Measurements from ENCODE around the gene NANOS2. TPM values are rescaled to one million over a fixed set of nuclear protein-coding genes. Genes with fewer than 3 reads are reported as not detected.
A peak's percentile ranks its signal among the peaks of the same experiment; 100 is the strongest.

NANOS2 gene
- total RNA-seq, 2 experiments from 2014 or later, result not detected

DNA sequence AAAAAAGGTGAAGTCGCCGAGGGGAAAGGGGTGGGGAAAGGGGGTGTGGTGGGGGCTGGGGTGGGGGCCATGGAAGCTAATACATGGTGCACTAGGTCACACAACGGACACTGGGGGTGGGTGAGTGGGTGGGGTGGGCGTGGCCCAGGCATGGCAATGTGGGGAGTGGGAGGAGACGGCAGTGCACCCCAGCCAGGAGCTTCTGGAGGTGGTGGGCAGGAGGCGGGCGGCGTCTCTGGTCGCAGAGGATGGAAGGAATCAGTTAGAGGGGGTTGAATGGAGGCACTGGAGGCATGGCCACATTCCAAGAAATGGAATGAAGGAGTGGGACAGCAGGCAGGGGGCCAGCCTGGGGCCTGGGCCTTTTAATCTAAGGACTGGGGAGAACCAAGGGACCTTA lies 19.2 kb upstream of the NANOS2 start:
- Histone ChIP-seq H3K79me2 (ENCODE audit: insufficient read depth, low read depth, low read length) (no peaks in the 10 kb centered on the region), H3K9me3 (ENCODE audit: low read length) (no peaks in the 10 kb centered on the region), H3K4me3 (ENCODE audit: low read depth, low read length, poor library complexity, severe bottlenecking) (no peak overlapping the region), H3K4me2 (ENCODE audit: low read length) (no peak overlapping the region), H3K36me3 (ENCODE audit: insufficient read depth, low read length) (no peaks in the 10 kb centered on the region), H3K27ac (ENCODE audit: low read depth, low read length, poor library complexity, severe bottlenecking) (no peak overlapping the region), H3K9me2 (ENCODE audit: insufficient read depth, low read length) (no peaks in the 10 kb centered on the region), H2AFZ (ENCODE audit: low read length) (no peak overlapping the region), H3K4me1 (ENCODE audit: insufficient read depth, low read length, poor library complexity, severe bottlenecking) (no peaks in the 10 kb centered on the region), H4K20me1 (ENCODE audit: insufficient read depth, low read length) (no peaks in the 10 kb centered on the region)
- intact Hi-C loops (cut with micrococcal nuclease; ENCODE audit: unreplicated experiment), result no loop called here
- no peak for DNase-seq (ENCODE audit: low spot score)
- TF ChIP-seq EZH2phosphoT487 (IDR thresholded peaks at IDR 0.05; ENCODE audit: borderline replicate concordance, low read depth, low read length), result no peak
- TF ChIP-seq, protein P1, sequence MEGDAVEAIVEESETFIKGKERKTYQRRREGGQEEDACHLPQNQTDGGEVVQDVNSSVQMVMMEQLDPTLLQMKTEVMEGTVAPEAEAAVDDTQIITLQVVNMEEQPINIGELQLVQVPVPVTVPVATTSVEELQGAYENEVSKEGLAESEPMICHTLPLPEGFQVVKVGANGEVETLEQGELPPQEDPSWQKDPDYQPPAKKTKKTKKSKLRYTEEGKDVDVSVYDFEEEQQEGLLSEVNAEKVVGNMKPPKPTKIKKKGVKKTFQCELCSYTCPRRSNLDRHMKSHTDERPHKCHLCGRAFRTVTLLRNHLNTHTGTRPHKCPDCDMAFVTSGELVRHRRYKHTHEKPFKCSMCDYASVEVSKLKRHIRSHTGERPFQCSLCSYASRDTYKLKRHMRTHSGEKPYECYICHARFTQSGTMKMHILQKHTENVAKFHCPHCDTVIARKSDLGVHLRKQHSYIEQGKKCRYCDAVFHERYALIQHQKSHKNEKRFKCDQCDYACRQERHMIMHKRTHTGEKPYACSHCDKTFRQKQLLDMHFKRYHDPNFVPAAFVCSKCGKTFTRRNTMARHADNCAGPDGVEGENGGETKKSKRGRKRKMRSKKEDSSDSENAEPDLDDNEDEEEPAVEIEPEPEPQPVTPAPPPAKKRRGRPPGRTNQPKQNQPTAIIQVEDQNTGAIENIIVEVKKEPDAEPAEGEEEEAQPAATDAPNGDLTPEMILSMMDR (conservative IDR thresholded peaks at IDR 0.05; ENCODE audit: low read length), result no peak
- POLR2A ChIA-PET, result no interaction called here
- BruUV-seq (replicated peaks), result no TSS peak
- CTCF ChIA-PET (ENCODE audit: unreplicated experiment), result no interaction called here

DNA sequence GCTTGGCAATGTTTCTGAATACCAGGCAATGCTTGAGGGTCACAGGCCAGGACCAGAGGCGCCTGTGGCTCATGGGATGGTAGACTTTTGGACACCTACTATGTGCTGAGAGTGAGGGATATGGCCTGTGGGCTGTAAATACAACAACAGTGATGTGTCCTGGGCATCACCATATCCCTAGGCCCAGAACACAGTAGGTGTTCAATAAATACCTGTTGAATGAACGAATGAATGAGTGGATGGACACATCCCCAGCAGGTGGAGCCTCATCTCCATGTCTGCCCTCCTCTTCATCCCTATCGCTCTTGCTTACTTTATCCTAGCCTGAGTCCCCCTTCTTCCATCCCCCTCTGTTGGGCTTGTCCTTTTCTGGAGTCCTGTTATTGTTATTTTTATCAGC lies 16.5 kb upstream of the NANOS2 start:
- no peak overlapping the region for H3K27ac ChIP-seq (ENCODE audit: low read depth, low read length, poor library complexity, severe bottlenecking)
- no peaks in the 10 kb centered on the region for H3K79me2 ChIP-seq (ENCODE audit: insufficient read depth, low read depth, low read length)
- H4K20me1 ChIP-seq (ENCODE audit: insufficient read depth, low read length), result no peaks in the 10 kb centered on the region
- ChIA-PET CTCF (ENCODE audit: unreplicated experiment) (no interaction called here), POLR2A (no interaction called here)
- no peak for TF ChIP-seq EZH2phosphoT487 (IDR thresholded peaks at IDR 0.05; ENCODE audit: borderline replicate concordance, low read depth, low read length)
- TF ChIP-seq, protein P1 (conservative IDR thresholded peaks at IDR 0.05; ENCODE audit: low read length), result 0 out of 2 replicates have a peak, but pooled peaks have one; percentile 22
- H3K9me3 ChIP-seq (ENCODE audit: low read length), result no peaks in the 10 kb centered on the region
- BruUV-seq (replicated peaks), result no TSS peak
- H3K4me3 ChIP-seq (ENCODE audit: low read depth, low read length, poor library complexity, severe bottlenecking), result no peak overlapping the region
- no peak overlapping the region for H2AFZ ChIP-seq (ENCODE audit: low read length)
- intact Hi-C loops (cut with micrococcal nuclease; ENCODE audit: unreplicated experiment), result no loop called here
- H3K9me2 ChIP-seq (ENCODE audit: insufficient read depth, low read length), result no peaks in the 10 kb centered on the region
- no peaks in the 10 kb centered on the region for H3K36me3 ChIP-seq (ENCODE audit: insufficient read depth, low read length)
- peaks cover 6% of the 10 kb centered on the region for H3K4me1 ChIP-seq (ENCODE audit: insufficient read depth, low read length, poor library complexity, severe bottlenecking)
- no peak overlapping the region for H3K4me2 ChIP-seq (ENCODE audit: low read length)
- no peak for DNase-seq (ENCODE audit: low spot score)

DNA sequence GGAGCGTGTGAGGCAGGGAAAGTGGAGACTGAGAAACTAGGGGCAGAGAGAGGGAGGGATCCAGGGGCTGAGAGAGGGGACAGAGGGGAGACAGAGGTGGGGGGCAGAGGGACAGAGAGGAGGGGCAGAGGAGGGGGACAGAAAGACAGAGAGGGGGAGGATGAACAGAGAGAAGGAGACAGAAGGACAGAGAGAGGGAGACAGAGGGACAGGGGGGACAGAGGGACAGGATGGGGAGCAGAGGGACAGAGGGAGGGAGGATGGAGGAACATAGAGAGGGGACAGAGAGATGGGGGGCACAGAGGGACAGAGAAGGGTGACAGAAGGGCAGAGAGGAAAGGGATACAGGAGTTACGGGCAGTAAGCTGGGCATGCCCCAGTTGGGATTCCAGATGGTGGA lies 14.7 kb upstream of the NANOS2 start:
- no peaks in the 10 kb centered on the region for H3K9me3 ChIP-seq (ENCODE audit: low read length)
- H4K20me1 ChIP-seq (ENCODE audit: insufficient read depth, low read length), result no peaks in the 10 kb centered on the region
- no TSS peak for BruUV-seq (replicated peaks)
- TF ChIP-seq, protein P1 (conservative IDR thresholded peaks at IDR 0.05; ENCODE audit: low read length), result no peak
- no peak for TF ChIP-seq EZH2phosphoT487 (IDR thresholded peaks at IDR 0.05; ENCODE audit: borderline replicate concordance, low read depth, low read length)
- H3K27ac ChIP-seq (ENCODE audit: low read depth, low read length, poor library complexity, severe bottlenecking), result no peak overlapping the region
- peaks cover 6% of the 10 kb centered on the region for H3K4me1 ChIP-seq (ENCODE audit: insufficient read depth, low read length, poor library complexity, severe bottlenecking)
- POLR2A ChIA-PET, result no interaction called here
- no peak for DNase-seq (ENCODE audit: low spot score)
- no peaks in the 10 kb centered on the region for H3K79me2 ChIP-seq (ENCODE audit: insufficient read depth, low read depth, low read length)
- H3K36me3 ChIP-seq (ENCODE audit: insufficient read depth, low read length), result no peaks in the 10 kb centered on the region
- intact Hi-C loops (cut with micrococcal nuclease; ENCODE audit: unreplicated experiment), result loop anchor here (5.0 kb wide), 1 partner anchor 68 kb away; the partner anchor contains the start of gene CCDC61
- no peak overlapping the region for H2AFZ ChIP-seq (ENCODE audit: low read length)
- no peaks in the 10 kb centered on the region for H3K9me2 ChIP-seq (ENCODE audit: insufficient read depth, low read length)
- H3K4me2 ChIP-seq (ENCODE audit: low read length), result no peak overlapping the region
- H3K4me3 ChIP-seq (ENCODE audit: low read depth, low read length, poor library complexity, severe bottlenecking), result no peak overlapping the region
- CTCF ChIA-PET (ENCODE audit: unreplicated experiment), result no interaction called here

Measured in OCI-LY7 (cell line).